Epithelial cell of prostate (primary cell): ENCODE measurements around the gene BLNK.

Experiments
- DNase-seq: peaks from one replicate; pipeline ENCODE4 v3.0.0-alpha.2; 2011; ENCODE audit warnings: low read depth, low spot score
- H3K27ac ChIP-seq: fragments of 450-650 bp; 2 replicates; pipeline ENCODE4 v1.5.1; 2017; ENCODE audit warnings: mild to moderate bottlenecking

The BLNK gene

GRCh38 chr10:96264938-96265337 is 6.4 kb downstream of the BLNK start:
- H3K27ac ChIP-seq = no peak overlapping the region
- DNase-seq = no peak

- no peak overlapping the region for H3K27ac ChIP-seq
- no peak for DNase-seq
Observed at GRCh38 chr10:96263669-96264068, 7.7 kb downstream of the BLNK start.

DNA sequence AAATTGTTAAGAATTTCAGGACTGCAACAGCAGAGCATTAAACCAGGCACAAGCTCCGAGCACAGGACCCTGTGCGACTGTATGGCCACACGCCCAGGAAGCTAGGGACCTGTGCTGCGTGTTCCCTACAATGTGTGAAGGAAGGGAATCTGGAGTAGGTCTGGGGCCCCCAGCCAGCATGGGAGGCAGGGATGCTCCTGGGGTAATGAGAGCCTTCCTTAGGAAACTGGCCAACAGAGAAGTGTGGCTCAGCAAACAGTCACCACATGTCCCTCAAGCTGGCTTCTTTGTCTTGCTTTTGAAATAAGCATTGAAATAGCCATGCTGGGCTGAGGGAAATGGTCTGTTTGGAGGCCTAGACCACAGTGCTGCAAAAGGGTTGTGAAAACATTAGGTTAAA is 8.2 kb downstream of the BLNK start:
- no peak for DNase-seq

GRCh38 chr10:96261930-96262329 is 9.4 kb downstream of the BLNK start:
- DNase-seq = no peak
- no peak overlapping the region for H3K27ac ChIP-seq

More for the DNA sequence above, 8.2 kb downstream of the BLNK start:
- no peak overlapping the region for H3K27ac ChIP-seq

DNA sequence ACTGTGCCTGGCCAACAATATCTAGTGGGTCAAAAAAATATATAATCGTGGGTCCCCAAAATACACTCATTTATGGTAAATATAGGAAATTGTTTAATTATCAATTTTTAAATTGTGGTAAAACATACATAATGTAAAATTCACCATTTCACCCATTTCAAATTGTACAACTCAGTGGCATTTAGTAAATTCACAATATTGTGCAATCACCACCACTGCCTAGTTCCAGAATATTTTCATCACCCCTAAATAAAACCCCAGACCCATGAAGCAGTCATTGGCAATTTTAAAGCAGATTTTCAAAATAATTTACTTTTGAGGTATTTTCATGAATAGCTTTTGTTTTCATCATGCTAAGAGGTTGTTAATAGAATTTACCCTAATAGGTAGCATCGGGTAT is 10.2 kb downstream of the BLNK start:
- H3K27ac ChIP-seq = no peak overlapping the region
- DNase-seq = no peak

DNA sequence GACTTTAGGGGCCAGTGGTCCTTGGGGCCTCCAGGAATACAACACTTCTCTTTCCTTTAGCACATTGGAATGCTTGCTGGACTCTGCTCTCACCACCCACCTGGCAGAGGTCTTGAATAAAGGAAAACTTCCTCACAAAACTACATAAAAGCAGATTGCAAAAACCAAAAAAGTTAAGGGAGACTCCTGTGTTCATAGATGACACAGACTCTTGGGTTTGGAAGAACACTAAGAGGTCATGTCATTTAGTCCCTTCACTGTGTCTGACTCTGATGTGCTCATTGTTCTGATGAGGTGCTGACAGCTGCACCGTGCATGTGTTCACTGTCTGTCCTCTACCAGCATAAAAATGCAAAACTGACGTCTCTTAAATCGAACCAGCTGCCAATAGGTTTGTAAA is 11.4 kb downstream of the BLNK start:
- H3K27ac ChIP-seq = no peak overlapping the region
- no peak for DNase-seq

GRCh38 chr10:96259150-96259549 is 12.2 kb downstream of the BLNK start:
- no peak overlapping the region for H3K27ac ChIP-seq
- no peak for DNase-seq

DNA sequence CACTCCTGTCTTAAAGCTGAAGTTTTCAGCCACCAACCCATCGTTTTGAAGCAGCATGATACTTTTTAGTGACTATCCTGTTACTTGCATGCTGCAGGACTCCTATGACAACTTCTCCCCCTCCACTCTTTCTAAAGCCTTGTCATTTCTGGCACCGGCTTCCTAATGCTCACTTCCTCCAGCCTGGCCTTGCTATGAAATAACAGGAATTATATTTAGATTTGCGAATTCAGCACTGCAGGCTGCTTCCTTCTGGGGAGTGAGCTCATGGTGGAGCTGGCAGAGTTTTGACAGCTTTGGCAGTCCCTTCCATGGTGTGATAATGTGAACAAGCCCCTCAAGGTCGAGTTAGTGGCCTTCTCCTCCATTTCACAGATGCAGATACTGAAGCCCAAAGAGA is 13.4 kb downstream of the BLNK start:
- no peak overlapping the region for H3K27ac ChIP-seq
- DNase-seq = no peak

DNA sequence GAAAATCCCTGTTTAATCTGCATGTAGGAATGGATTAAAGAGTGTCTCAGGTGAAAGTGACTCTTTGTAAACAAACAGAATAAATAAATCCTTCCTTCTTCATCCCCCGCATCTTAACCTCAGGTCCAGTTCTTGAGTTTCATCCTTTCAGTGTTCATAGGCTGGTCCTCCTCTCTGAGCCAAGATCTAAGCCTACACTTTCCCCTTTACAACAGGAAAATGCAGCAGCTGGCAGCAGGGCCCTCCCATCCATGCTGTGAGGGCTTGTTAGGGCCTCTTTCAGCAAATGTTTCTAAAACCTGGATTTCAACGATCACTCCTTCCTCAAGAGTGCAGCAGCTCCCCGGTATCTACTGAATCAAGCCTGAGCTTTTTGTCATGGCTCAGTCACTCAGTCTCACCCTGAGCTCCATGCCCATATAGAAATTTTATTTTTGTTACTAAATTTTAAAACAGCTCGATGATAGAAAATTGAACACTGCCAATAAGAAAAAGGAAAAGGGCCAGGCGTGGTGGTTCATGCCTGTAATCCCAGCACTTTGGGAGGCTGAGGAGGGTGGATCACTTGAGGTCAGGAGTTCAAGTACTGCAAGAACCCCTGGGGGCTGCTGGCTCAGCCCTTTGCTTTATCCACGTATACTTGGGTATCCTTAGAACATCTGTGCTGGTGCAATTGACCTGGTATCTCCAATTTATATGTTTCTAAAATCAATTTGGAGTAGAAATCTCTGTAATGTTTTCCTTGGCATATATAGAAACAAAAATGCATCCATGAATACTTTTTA is 15.6 kb downstream of the BLNK start:
- no peak overlapping the region for H3K27ac ChIP-seq
- DNase-seq = no peak

DNA sequence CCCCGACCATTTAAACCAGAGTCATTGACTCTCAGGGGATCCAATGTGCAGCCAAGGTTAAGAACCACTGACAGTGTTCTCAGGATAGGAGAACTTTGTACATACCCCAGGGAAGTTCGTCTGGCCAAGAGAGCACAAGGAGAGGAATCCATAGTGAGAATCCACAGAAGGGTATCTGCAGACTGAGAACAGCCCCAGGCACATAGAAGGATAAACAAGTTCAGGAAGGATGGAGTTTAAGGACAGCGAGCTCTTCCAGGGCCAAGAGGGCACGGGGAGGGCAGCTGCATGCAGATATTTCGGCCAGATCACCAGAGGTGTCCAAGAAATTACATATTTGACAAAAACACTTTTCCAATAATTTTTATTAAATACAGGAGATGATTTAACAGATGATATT is 16.4 kb downstream of the BLNK start:
- DNase-seq = no peak
- no peak overlapping the region for H3K27ac ChIP-seq

DNA sequence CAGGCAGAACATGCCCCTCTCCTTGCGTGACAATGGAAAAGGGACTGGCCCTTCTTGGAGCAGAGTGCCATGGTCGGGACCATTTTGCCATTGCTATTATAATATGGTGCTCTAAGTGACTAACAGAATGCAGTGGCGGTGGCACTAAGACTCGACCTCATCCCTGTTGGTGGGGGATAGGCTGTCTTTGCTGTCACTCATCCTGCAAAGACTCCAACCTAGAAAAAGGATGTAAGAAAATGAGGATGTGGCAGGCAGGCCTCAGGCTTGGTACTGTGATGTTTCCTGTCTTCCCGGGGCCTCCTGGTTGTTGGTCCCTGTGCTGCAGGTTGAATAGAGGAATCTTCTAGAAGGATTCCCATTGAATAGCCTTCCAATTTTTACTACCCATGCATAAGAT is 18.6 kb downstream of the BLNK start:
- H3K27ac ChIP-seq = no peak overlapping the region
- DNase-seq = no peak

GRCh38 chr10:96250349-96250748 is 21.0 kb downstream of the BLNK start:
- DNase-seq = no peak
- no peak overlapping the region for H3K27ac ChIP-seq

GRCh38 chr10:96249264-96249663 is 22.1 kb downstream of the BLNK start:
- DNase-seq = no peak
- H3K27ac ChIP-seq = no peak overlapping the region

DNA sequence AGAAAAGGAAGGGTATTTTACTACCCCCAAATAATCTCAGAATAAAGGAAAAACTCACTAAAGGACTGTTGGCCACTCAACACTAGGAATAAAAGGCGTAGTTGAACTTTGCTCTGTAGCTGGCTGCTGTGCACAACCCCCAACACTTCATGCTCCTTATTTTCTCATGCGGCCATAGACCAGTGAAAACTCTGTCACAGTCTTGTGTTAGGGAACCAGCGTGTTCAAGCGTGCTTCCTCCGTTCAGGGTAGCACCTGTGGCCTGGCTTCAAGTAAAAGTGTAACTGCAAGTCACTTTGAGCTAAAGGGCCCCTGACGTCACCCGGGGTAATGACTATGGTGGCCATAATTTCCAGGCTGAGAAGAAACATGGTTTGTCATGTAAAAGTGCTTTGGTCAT is 27.0 kb downstream of the BLNK start:
- H3K27ac ChIP-seq = no peak overlapping the region
- no peak for DNase-seq

- H3K27ac ChIP-seq = no peak overlapping the region
- no peak for DNase-seq
Observed at GRCh38 chr10:96243296-96243695, 28.1 kb downstream of the BLNK start.

DNA sequence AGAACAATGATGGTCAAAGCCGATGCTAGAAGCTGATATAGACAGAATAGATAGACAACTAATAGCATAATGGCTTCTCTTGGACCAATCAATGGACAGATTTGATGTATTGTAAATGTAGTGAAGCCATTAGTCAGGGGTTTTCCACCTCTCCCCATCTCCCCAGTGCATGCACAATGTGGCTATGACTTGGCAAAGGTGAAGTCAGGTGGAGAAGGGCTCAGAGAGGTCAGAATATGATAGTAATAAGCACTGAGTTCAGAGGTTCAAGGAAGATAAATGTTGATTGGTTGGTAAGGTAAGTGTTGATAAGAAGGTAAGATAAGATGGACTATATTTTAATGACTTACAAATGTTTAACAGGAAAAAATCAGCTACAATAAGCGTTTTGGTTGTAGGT is 28.5 kb downstream of the BLNK start:
- no peak overlapping the region for H3K27ac ChIP-seq
- no peak for DNase-seq

GRCh38 chr10:96238646-96239623 is 32.4 kb downstream of the BLNK start:
- no peak for DNase-seq
- H3K27ac ChIP-seq = no peak overlapping the region

DNA sequence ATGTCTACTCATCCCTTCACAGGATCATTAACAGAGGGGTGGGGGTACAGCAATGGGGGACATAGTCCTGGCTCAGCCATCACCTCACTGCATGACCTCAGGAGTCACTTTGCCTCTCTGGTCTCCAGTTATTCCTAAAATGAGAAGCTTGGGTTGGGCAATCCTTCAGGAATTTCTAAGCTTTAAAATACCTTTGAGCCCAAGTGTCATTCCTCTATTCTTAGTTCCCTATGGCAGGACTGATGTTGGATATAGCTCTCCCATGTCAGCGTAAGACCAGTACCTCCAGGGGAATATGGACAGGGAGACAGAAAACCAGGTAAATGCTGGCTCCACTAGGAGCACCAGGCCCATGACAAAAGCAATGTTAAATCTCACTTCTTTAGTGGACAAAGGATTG is 34.5 kb downstream of the BLNK start:
- H3K27ac ChIP-seq = no peak overlapping the region

GRCh38 chr10:96236090-96236478 is 35.3 kb downstream of the BLNK start:
- no peak for DNase-seq
- no peak overlapping the region for H3K27ac ChIP-seq

More for the DNA sequence above, 34.5 kb downstream of the BLNK start:
- no peak for DNase-seq

GRCh38 chr10:96235326-96236089 is 35.9 kb downstream of the BLNK start:
- no peak overlapping the region for H3K27ac ChIP-seq
- no peak for DNase-seq

GRCh38 chr10:96233959-96234358 is 37.4 kb downstream of the BLNK start:
- DNase-seq = no peak

More at GRCh38 chr10:96233959-96234358, 37.4 kb downstream of the BLNK start:
- no peak overlapping the region for H3K27ac ChIP-seq
